Aorta (tissue), 5 donors: ENCODE measurements around the gene MAPRE2. TPM values are rescaled to one million over a fixed set of nuclear protein-coding genes. Genes with fewer than 3 reads are reported as not detected.
A peak's percentile ranks its signal among the peaks of the same experiment; 100 is the strongest.

Experiments used
- ATAC-seq: fragments of 200-7000 bp; cut with Tn5 transposase; one replicate; pipeline ENCODE4 v1.9.1; 2022; ENCODE audit warnings: moderate library complexity; ENCODE audit not compliant: low FRiP score
- DNase-seq, 2 donors: peaks; one replicate each; pipeline ENCODE4 v3.0.0-alpha.2; 2020
- H3K27ac ChIP-seq, 2 donors: one replicate each; pipeline ENCODE4 v1.5.1; 2013; ENCODE audit warnings: low read length in 2 of 2, mild to moderate bottlenecking in 2 of 2, moderate library complexity in 2 of 2, control low read depth in 1 of 2, inconsistent platforms in 1 of 2, low read depth in 1 of 2
- H3K27me3 ChIP-seq, 2 donors: one replicate each; pipeline ENCODE4 v1.6.1; 2013; ENCODE audit warnings: control low read depth in 1 of 2, low read length in 1 of 2, mild to moderate bottlenecking in 1 of 2, moderate library complexity in 1 of 2; ENCODE audit not compliant: insufficient read depth in 2 of 2, control insufficient read depth in 1 of 2
- H3K36me3 ChIP-seq, 2 donors: one replicate each; pipeline ENCODE4 v1.6.1; 2013; ENCODE audit warnings: control low read depth in 1 of 2, low read length in 1 of 2, mild to moderate bottlenecking in 1 of 2; ENCODE audit not compliant: insufficient read depth in 2 of 2, control insufficient read depth in 1 of 2
- H3K4me1 ChIP-seq, 2 donors: one replicate each; pipeline ENCODE4 v1.6.1; 2013; ENCODE audit warnings: low read length in 2 of 2, control low read depth in 1 of 2, mild to moderate bottlenecking in 1 of 2, moderate library complexity in 1 of 2; ENCODE audit not compliant: insufficient read depth in 2 of 2, control insufficient read depth in 1 of 2
- H3K4me3 ChIP-seq, 2 donors: one replicate each; pipeline ENCODE4 v1.5.1; 2013; ENCODE audit warnings: low read length in 2 of 2, control low read depth in 1 of 2, mild to moderate bottlenecking in 1 of 2
- H3K9me3 ChIP-seq: one replicate; pipeline ENCODE4 v1.6.1; 2013; ENCODE audit warnings: mild to moderate bottlenecking, low read length; ENCODE audit not compliant: control insufficient read depth
- WGBS, 2 donors: extraction: QIAGEN DNeasy Blood & Tissue Kit; methylation state at CpG; one replicate each; pipeline ENCODE4 v1.1.7; 2013; 5-methylcytosine and 5-hydroxymethylcytosine counted together
- intact Hi-C, 2 donors: fragments of 100-400 bp; cut with DNase I; formaldehyde crosslinking; loops; one replicate each; pipeline versions ENCODE4 v1.14.2 to v1.15.0; 2022
- polyA plus RNA-seq, 2 donors: library from polyadenylated mRNA; stranded (reverse); fragments of 200-250 nt; gene quantifications; one replicate each; pipeline ENCODE4 v1.2.3, GENCODE V29; 2013
- total RNA-seq, 2 donors: library from RNA; stranded (reverse); fragmentation: NEBNext Ultra II Directional; extraction: Animal tissue kit (Norgen Biotek cat#: 25700); gene quantifications; one replicate each; pipeline ENCODE4 v1.2.1, GENCODE V29; 2021
- donor health status: healthy with polysubstance abuse.
- donor health status: Bipolar disorder and iron deficiency.
- donor health status: DM: no; HTN: no; CAD: no.
- donor health status: DM: no; HTN: no; CAD: no.
- donor health status: DM: yes; HTN: yes; CAD: no.

Gene MAPRE2
- total and polyA plus RNA-seq, 4 donors = 22.5 to 71.9 (median 44.6) TPM

DNA sequence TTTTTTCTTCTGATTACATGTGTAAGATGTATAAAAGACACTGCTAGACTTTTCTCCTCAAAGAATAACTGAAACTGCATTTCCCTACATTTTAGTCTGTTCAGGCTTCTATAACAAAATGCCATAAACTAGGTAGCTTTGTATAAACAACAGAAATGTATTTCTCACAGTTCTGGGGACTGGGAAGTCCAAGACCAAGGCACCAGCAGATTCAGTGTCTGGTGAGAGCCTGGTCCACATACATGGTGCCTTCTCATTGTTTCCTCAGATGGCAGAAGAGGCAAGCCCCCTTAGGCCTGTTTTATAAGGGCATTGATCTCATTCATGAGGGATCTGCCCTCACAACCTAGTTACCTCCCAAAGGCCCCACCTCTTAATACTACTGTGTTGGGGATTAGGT is 71.5 kb downstream of the MAPRE2 start:
- Histone ChIP-seq H3K27ac (no peak overlapping the region), H3K27me3 (no peaks in the 10 kb centered on the region), H3K4me1 (peaks cover 0 to 8% of the 10 kb centered on the region in 2 donors), H3K9me3 (no peaks in the 10 kb centered on the region), H3K4me3 (no peak overlapping the region), H3K36me3 (no peaks in the 10 kb centered on the region)
- intact Hi-C loops = loop anchor here in 1 of 2 donors (10.0 kb wide), 1 partner anchor 48 kb away; no protein-coding TSS in a partner anchor
- ATAC-seq (no peak), DNase-seq (no peak)

DNA sequence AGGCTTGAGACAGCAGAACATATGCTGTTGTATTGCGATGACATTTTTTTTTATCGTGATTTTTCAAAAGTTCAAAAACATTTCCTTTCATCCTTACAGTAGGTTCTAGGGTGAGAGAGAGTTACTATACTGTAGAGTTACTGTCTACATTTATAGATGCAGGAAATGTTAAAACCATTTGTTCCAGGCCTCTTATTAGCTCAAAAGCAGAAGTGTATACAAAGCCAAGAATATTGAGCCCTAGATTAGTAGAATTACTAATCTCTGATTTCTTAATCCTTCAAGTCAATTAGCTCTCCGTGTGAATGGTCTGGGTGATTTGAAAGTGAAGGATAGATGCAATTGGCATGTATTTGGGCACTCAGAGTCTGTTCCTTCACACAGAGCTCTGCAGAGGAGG is 73.1 kb downstream of the MAPRE2 start:
- Histone ChIP-seq H3K4me1 (peaks cover 0 to 8% of the 10 kb centered on the region in 2 donors), H3K36me3 (no peaks in the 10 kb centered on the region), H3K9me3 (no peaks in the 10 kb centered on the region), H3K27ac (no peak overlapping the region), H3K4me3 (no peak overlapping the region), H3K27me3 (no peaks in the 10 kb centered on the region)
- ATAC-seq = no peak
- WGBS, 2 donors = 90 to 91% methylated on average over 3 of the region's 3 CpGs
- DNase-seq = no peak
- intact Hi-C loops = loop anchor here in 1 of 2 donors (10.0 kb wide), 1 partner anchor 50 kb away; no protein-coding TSS in a partner anchor

DNA sequence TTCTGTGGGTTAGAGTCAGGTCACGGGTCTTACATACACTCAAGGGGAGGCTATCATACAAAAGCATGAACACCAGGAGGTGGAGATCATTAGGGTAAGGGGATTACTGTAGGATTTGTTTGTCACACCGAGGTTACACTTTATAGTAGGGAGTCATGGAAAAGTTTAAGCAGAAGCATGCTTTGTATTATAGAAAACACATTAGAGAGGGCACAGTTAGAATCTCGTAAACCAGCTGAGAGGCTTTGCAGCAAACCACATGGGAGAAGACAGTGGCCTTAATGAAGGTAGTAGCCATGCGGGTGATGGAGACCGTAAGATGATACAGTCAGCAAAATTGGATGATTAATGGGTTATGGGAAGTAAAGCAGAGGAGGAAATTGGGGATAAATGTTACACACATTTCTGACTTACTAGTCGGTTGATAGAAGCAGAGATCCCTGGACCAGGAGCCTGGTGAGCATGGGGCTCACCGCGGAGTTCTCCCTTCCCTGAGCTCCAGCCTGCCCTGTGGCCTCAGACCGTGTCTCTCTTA is 75.6 kb downstream of the MAPRE2 start:
- peak overlapping the region; percentile 68 to 82 for H3K27ac ChIP-seq
- H3K4me3 ChIP-seq = no peak overlapping the region
- H3K36me3 ChIP-seq = no peaks in the 10 kb centered on the region
- no peaks in the 10 kb centered on the region for H3K9me3 ChIP-seq
- intact Hi-C loops = loop anchor here (5.0 to 10.0 kb wide), 3 partner anchors 35 to 75 kb away; partner anchors contain the start of gene MAPRE2 (in 1 of the 2)
- peaks cover 0 to 8% of the 10 kb centered on the region in 2 donors for H3K4me1 ChIP-seq
- no peaks in the 10 kb centered on the region for H3K27me3 ChIP-seq
- no peak for ATAC-seq
- WGBS, 2 donors = 92 to 94% methylated on average over 9 of the region's 9 CpGs
- no peak for DNase-seq

DNA sequence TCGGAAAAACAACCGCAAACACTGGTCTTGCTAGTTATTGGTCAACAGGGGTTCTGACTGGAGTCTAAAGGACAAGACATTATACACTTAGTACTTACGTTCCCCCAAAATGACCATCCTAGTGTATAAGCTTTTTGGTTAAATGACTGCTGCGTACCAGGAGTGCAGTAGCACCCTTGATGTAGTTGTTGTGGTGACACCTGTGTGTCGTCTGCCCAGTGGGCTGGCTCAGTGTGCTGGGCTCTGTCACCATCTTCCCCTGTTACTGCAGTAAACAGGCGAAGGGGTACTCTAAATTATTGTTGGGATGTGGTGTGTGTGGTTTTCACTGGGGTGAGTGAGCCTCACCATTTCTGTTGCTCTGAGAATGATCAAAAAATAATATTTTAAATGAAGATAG is 76.2 kb downstream of the MAPRE2 start:
- Histone ChIP-seq H3K27ac (peak overlapping the region; percentile 68 to 82), H3K4me1 (peaks cover 0 to 8% of the 10 kb centered on the region in 2 donors), H3K36me3 (no peaks in the 10 kb centered on the region), H3K9me3 (no peaks in the 10 kb centered on the region), H3K27me3 (no peaks in the 10 kb centered on the region), H3K4me3 (no peak overlapping the region)
- WGBS, 2 donors = 88% methylated on average over 6 of the region's 6 CpGs
- ATAC-seq = no peak
- DNase-seq = no peak
- intact Hi-C loops = loop anchor here (5.0 to 10.0 kb wide), 3 partner anchors 35 to 75 kb away; partner anchors contain the start of gene MAPRE2 (in 1 of the 2)

DNA sequence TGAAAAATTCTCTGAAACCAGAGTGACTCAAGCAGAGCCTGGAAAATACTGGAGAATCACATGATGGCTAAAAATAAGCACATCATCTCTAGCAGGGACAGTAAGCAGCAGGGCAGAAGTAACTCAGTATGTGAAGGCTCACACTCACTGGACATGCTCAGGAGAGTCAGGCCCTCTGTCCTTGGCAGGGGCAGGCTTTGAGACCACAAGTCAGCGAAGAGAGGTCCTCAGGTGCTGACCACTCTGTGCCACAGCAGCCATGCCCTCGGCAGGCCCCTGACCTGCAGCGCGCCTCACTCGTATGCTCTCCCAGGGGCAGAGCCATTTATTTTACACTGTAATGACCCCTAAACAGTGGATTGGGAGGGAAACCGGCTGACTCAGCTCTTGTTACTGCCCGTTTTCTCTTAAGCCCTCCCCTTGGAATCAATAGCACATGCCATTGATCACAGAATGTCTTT is 76.8 kb downstream of the MAPRE2 start:
- WGBS, 2 donors = 26 to 30% methylated on average over 7 of the region's 7 CpGs
- peak; percentile 88 for ATAC-seq
- Histone ChIP-seq H3K9me3 (no peaks in the 10 kb centered on the region), H3K4me1 (peaks cover 0 to 8% of the 10 kb centered on the region in 2 donors), H3K4me3 (no peak overlapping the region), H3K36me3 (no peaks in the 10 kb centered on the region), H3K27me3 (no peaks in the 10 kb centered on the region), H3K27ac (peak overlapping the region; percentile 37 to 60)
- no peak for DNase-seq
- intact Hi-C loops = loop anchor here (5.0 to 10.0 kb wide), 3 partner anchors 36 to 76 kb away; partner anchors contain the start of gene MAPRE2 (in 1 of the 2)

DNA sequence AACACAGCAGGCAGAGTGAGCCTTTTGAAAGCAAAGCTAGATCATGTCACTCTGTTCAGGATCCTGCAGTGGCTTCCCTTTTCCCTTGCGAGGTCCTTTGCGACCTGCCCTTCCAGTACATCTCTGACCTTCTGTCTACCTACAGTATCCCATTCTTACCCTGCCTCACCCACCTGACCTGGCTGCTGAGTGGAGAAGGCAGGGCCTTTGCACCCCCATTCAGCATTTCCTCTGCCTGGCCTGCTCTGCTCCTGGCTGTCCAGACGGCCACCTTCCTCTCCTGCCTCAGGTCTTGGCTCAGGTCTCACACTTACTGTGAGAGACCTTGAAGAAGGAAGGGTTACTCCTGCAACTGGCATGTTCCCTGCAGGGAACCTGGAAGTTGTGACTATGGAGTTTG is 77.4 kb downstream of the MAPRE2 start:
- Histone ChIP-seq H3K4me3 (no peak overlapping the region), H3K9me3 (no peaks in the 10 kb centered on the region), H3K27ac (peak overlapping the region in 1 of 2 donors; percentile 23), H3K36me3 (no peaks in the 10 kb centered on the region), H3K4me1 (peaks cover 0 to 8% of the 10 kb centered on the region in 2 donors), H3K27me3 (no peaks in the 10 kb centered on the region)
- WGBS, 2 donors = 72 to 75% methylated on average over 3 of the region's 3 CpGs
- no peak for DNase-seq
- intact Hi-C loops = loop anchor here (5.0 to 10.0 kb wide), 3 partner anchors 36 to 76 kb away; partner anchors contain the start of gene MAPRE2 (in 1 of the 2)
- ATAC-seq = no peak

DNA sequence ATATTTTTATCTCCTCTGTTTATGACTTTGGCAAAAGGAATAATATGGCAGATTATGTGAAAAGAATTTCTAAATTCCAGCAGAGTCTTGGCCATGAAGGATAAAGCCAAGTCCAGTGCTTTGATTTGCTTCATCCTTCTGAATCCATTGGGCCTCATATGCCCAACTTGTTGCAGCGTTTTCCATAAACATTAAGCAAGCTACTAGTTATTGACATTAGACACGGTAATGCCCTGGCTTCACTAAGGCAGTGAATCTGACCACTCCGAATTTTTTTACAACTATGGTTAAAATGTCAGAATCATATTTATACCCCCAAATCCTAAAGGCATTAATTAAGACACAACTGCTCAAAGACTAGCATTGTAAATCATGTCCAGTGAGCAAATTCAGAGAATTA is 79.8 kb downstream of the MAPRE2 start:
- no peaks in the 10 kb centered on the region for H3K36me3 ChIP-seq
- ATAC-seq = no peak
- intact Hi-C loops = no loop called here
- peaks cover 0 to 8% of the 10 kb centered on the region in 2 donors for H3K4me1 ChIP-seq
- H3K27ac ChIP-seq = no peak overlapping the region
- H3K4me3 ChIP-seq = no peak overlapping the region
- no peaks in the 10 kb centered on the region for H3K9me3 ChIP-seq
- H3K27me3 ChIP-seq = no peaks in the 10 kb centered on the region
- no peak for DNase-seq
- 87 to 88% methylated on average over 3 of the region's 3 CpGs for WGBS, 2 donors

DNA sequence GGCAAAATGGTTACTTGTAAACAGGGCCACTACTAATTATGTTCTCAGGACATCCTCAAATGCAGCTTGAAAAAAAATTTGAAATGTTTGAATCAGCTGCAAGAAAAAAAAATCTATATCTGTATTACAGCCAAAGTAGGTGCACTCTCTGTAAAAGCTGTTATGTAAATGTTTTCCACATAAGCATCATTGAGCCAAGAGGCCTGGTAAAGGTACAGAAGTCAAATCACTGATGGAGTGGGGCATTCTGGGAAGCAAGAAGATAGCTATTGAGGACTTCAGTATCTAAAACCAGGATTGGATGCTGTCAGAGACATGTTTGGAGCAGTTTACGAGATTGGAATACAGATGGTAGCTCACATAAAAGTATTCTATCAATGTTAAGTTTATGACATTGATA is 80.3 kb downstream of the MAPRE2 start:
- Histone ChIP-seq H3K27me3 (no peaks in the 10 kb centered on the region), H3K9me3 (no peaks in the 10 kb centered on the region), H3K27ac (no peak overlapping the region), H3K4me1 (peaks cover 0 to 8% of the 10 kb centered on the region in 2 donors), H3K4me3 (no peak overlapping the region), H3K36me3 (no peaks in the 10 kb centered on the region)
- ATAC-seq (no peak), DNase-seq (no peak)
- intact Hi-C loops = no loop called here
- 89 to 100% methylated on average over 1 of the region's 1 CpG for WGBS, 2 donors

DNA sequence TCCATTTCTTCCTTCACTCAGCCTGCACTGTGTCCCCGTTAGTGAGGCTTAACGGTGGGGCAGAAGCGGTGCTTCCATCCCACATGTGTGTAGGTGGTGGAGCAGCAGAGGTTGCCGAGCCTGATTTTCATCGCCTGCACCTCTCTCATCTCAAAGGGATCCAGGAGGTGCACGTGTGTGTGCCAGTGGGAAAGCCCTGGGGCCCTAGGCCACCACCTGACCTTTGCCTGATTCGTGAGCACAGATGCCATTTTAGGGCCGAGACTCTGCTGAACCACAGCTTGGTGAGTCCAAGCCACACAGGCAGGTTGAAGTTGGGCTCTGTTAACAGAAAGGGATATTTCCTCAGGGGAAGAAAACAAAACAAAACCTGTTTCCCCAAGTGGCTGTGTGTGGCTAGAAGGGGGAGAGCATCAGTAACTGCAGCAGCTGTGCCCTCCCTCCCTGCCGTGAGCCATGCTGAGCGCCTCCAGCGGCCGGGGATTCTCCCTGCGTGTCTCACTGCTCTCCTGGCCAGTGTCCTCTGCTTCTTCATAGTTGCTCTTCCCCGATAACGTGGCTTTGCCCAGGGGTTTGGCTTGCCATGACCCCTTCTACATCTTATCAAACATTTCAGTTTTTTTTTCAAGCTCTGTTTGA is 81.5 kb downstream of the MAPRE2 start:
- Histone ChIP-seq H3K9me3 (no peaks in the 10 kb centered on the region), H3K4me3 (no peak overlapping the region), H3K4me1 (no peaks in the 10 kb centered on the region), H3K36me3 (peaks cover 0 to 2% of the 10 kb centered on the region in 2 donors), H3K27ac (no peak overlapping the region), H3K27me3 (no peaks in the 10 kb centered on the region)
- ATAC-seq = no peak
- intact Hi-C loops = no loop called here
- WGBS, 2 donors = 87 to 90% methylated on average over 15 of the region's 15 CpGs
- DNase-seq = no peak
